GM12865 (cell line): ENCODE data around the gene FHIT.

Experiments
- DNase-seq: peaks from one replicate; pipeline ENCODE4 v3.0.0; 2010; ENCODE audit warnings: low read depth
- H3K4me3 ChIP-seq: 2 replicates; pipeline ENCODE4 v1.5.1; 2011; ENCODE audit warnings: mild to moderate bottlenecking, low read depth, low read length, control low read depth
- TF ChIP-seq, protein P1 (sequence below): IDR thresholded peaks from 2 replicates; pipeline ENCODE4 v1.5.1; 2011; ENCODE audit warnings: low read length, control low read depth, low read depth, inconsistent platforms; ENCODE audit not compliant: insufficient read depth; ENCODE audit errors: missing control alignments

Gene FHIT

DNA sequence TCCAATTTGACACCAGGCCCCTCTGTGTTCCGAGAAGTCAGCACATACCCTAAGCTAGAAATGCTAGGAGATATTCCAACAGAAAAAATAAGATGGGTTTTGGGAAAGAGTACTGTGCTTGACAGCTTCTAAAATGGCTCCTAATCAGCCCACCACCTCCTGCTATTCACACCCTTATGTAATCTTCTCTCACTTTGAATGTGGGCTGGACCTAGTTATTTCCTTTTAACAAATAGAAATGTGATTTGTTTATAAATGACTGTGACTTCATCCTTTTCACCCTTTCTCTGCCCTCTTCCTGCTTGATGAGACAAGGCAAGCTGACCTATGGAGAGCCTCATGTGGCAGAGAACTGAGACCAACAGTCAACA, 961.1 kb downstream of the FHIT start:
- no peak for DNase-seq
- TF ChIP-seq, protein P1, sequence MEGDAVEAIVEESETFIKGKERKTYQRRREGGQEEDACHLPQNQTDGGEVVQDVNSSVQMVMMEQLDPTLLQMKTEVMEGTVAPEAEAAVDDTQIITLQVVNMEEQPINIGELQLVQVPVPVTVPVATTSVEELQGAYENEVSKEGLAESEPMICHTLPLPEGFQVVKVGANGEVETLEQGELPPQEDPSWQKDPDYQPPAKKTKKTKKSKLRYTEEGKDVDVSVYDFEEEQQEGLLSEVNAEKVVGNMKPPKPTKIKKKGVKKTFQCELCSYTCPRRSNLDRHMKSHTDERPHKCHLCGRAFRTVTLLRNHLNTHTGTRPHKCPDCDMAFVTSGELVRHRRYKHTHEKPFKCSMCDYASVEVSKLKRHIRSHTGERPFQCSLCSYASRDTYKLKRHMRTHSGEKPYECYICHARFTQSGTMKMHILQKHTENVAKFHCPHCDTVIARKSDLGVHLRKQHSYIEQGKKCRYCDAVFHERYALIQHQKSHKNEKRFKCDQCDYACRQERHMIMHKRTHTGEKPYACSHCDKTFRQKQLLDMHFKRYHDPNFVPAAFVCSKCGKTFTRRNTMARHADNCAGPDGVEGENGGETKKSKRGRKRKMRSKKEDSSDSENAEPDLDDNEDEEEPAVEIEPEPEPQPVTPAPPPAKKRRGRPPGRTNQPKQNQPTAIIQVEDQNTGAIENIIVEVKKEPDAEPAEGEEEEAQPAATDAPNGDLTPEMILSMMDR = no peak
- no peak overlapping the region for H3K4me3 ChIP-seq

DNA sequence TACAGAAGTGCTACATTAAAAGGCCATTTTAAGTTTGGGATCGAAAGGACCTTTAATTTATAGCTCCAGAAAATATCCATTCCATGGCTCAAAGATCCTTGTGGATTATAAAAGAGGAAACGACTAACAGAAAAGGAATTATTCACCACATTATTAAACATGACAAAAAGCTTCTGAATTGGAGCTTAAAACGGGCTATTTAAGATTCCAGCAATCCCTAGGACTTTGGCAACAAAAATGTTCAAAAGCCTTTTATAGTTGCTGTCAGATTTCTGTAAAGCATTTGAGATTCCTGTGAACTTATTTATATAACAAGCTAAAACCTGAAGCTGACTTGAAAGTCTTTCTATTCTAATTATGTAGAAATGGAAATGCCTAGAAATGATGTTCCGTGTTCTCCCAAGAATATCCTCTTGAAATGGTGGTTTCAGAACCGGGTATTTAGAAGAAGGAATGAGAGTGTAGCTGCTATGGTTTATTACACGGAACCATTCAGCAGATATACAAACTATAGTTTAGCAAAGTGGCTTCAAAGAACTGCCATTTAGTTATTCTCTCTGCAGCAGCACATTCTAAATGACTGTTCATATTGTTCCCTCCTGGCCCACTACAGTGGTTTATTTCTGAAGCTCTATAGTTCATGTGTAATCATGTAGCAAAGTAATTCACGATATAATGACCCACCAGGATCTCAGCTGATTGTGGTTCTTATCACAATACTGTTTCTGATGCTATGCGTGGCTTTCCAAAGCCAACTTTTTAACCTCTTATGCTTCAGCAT, 961.7 kb downstream of the FHIT start:
- DNase-seq = no peak
- H3K4me3 ChIP-seq = no peak overlapping the region
- TF ChIP-seq, protein P1 = no peak

DNA sequence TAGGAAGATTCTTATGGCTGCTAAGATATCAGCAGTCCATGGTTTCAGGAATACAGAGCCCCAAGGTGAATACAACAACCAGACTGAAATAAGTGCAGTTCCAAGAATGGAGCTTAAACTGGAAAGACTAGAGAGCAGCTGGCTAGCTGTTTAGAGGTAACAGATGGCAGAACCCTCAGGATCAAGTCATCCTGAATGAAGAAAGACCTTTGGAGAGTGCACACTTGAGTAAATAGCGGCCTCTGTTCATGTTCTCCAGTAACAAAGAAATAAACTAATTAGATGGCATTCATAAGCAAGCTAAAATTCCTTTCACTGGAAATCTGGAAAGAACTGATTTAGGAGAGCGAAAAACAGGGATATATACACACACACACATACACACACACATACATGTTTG, 968.4 kb downstream of the FHIT start:
- TF ChIP-seq, protein P1 = no peak
- no peak overlapping the region for H3K4me3 ChIP-seq
- DNase-seq = no peak

DNA sequence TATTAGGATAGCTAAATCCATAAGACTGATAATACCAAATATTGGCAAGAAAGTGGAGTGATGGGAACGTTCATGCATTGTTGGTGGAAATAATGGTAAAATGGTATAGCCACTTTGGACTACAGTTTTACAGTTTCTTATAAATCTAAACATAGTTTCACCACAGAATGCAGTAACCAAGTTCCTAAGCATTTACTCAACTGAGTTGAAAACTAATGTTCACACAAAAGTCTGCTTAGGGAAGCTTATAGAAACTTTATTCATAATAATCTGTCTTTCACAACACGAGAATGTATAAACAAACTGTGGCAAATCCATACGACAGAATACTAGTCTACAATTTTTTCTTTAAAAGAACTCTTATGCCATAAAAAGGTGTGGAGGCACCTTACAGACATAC, 969.3 kb downstream of the FHIT start:
- TF ChIP-seq, protein P1 = no peak
- no peak overlapping the region for H3K4me3 ChIP-seq
- no peak for DNase-seq

DNA sequence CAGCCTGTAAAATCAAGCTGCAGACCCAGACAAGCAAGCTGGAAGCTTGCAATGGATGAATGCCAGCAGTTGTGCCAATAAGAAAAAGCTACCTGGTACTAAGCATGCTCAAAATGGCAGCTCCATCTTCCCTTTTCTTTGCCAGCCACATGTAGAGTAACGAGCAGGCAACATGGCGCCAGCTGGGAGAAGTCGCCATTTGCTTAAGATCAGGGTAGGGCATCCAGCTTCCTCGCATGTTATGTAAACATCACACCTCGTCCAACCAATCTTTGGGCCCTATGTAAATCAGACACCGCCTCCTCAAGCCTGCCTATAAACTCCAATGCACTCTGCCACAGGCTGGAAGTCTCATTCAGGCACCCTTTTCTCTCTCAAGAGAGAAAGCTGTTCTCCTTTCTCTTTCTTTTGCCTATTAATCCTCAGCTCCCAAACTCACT, 973.9 kb downstream of the FHIT start:
- TF ChIP-seq, protein P1 = no peak
- no peak for DNase-seq

DNA sequence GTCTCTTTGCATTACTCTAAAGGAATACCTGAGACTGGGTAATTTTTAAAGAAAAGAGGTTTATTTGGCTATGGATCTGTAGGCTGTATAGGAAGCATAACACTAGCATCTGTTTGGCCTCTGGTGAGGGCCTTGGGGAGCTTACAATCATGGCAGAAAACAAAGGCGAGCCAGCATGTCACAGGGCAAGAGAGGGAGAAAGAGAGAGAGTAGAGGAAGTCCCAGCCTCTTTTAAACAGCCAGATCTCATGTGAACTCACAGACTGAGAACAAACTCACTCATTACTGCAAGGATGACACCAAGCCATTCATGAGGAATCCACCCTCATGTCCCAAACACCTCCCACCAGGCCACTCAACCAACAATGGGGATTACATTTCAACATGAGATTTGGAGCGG, 974.6 kb downstream of the FHIT start:
- DNase-seq = no peak

More for the DNA sequence above, 973.9 kb downstream of the FHIT start:
- H3K4me3 ChIP-seq = no peak overlapping the region

More for the DNA sequence above, 974.6 kb downstream of the FHIT start:
- TF ChIP-seq, protein P1 = no peak
- H3K4me3 ChIP-seq = no peak overlapping the region
